DOHH2 (cell line): ENCODE data around the gene GADD45G.

Experiments
- H3F3A ChIP-seq: fragments of 200-600 bp; sonication (generic), shearing (Covaris generic); 2 replicates; pipeline ENCODE4 v1.6.0; 2016; ENCODE audit warnings: antibody characterized with exemption, mild to moderate bottlenecking; ENCODE audit not compliant: control insufficient read depth, insufficient read depth
- H3K27ac ChIP-seq: fragments of 200-600 bp; sonication (generic); 2 replicates; pipeline ENCODE4 v1.5.1; 2014; ENCODE audit warnings: low read depth, mild to moderate bottlenecking, low read length, moderate library complexity
- H3K27me3 ChIP-seq: fragments of 200-600 bp; sonication (generic); 2 replicates; pipeline ENCODE4 v1.6.1; 2014; ENCODE audit warnings: mild to moderate bottlenecking, low read length, mixed read lengths; ENCODE audit not compliant: control insufficient read depth
- H3K36me3 ChIP-seq: fragments of 200-600 bp; sonication (generic); 2 replicates; pipeline ENCODE4 v1.6.1; 2014; ENCODE audit warnings: mild to moderate bottlenecking, low read length, moderate library complexity, mixed read lengths; ENCODE audit not compliant: control insufficient read depth
- H3K4me1 ChIP-seq: fragments of 200-600 bp; sonication (generic); 2 replicates; pipeline ENCODE4 v1.6.1; 2014; ENCODE audit warnings: mild to moderate bottlenecking, low read length, mixed read lengths; ENCODE audit not compliant: control insufficient read depth
- H3K4me2 ChIP-seq: fragments of 200-600 bp; sonication (generic); 2 replicates; pipeline ENCODE4 v1.6.0; 2014; ENCODE audit warnings: mild to moderate bottlenecking, low read length, moderate library complexity
- H3K4me3 ChIP-seq: fragments of 200-600 bp; sonication (generic); 2 replicates; pipeline ENCODE4 v1.5.1; 2014; ENCODE audit warnings: mild to moderate bottlenecking, low read length, mixed read lengths
- H3K79me2 ChIP-seq: fragments of 200-600 bp; sonication (generic); 2 replicates; pipeline ENCODE4 v1.6.1; 2014; ENCODE audit warnings: mild to moderate bottlenecking, low read length, mixed read lengths; ENCODE audit not compliant: control insufficient read depth
- H3K9me2 ChIP-seq: fragments of 200-600 bp; sonication (generic); replicated peaks from 2 replicates; pipeline ENCODE4 v1.6.1; 2014; ENCODE audit warnings: mild to moderate bottlenecking, low read length, mixed read lengths; ENCODE audit not compliant: control insufficient read depth
- H3K9me3 ChIP-seq: fragments of 200-600 bp; sonication (generic); 2 replicates; pipeline ENCODE4 v1.6.1; 2014; ENCODE audit warnings: antibody characterized with exemption, low read length, mixed read lengths; ENCODE audit not compliant: control insufficient read depth, insufficient read depth
- H4K20me1 ChIP-seq: fragments of 200-600 bp; sonication (generic); 2 replicates; pipeline ENCODE4 v1.6.0; 2014; ENCODE audit warnings: low read depth, mild to moderate bottlenecking, antibody characterized with exemption, low read length, moderate library complexity; ENCODE audit not compliant: control insufficient read depth, insufficient read depth
- EZH2phosphoT487 ChIP-seq: fragments of 200-600 bp; sonication (generic); IDR thresholded peaks from 2 replicates; pipeline ENCODE4 v1.6.1; 2017; ENCODE audit warnings: borderline replicate concordance, mild to moderate bottlenecking, antibody characterized with exemption, low read length, moderate library complexity, mixed read lengths
- TF ChIP-seq, protein P1 (sequence below): fragments of 200-600 bp; sonication (generic); IDR thresholded peaks from one replicate; pipeline ENCODE4 v1.5.1; 2014; ENCODE audit warnings: antibody characterized with exemption, mild to moderate bottlenecking, low read depth, low read length; ENCODE audit not compliant: poor library complexity, severe bottlenecking

Gene GADD45G, protein sequence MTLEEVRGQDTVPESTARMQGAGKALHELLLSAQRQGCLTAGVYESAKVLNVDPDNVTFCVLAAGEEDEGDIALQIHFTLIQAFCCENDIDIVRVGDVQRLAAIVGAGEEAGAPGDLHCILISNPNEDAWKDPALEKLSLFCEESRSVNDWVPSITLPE

DNA sequence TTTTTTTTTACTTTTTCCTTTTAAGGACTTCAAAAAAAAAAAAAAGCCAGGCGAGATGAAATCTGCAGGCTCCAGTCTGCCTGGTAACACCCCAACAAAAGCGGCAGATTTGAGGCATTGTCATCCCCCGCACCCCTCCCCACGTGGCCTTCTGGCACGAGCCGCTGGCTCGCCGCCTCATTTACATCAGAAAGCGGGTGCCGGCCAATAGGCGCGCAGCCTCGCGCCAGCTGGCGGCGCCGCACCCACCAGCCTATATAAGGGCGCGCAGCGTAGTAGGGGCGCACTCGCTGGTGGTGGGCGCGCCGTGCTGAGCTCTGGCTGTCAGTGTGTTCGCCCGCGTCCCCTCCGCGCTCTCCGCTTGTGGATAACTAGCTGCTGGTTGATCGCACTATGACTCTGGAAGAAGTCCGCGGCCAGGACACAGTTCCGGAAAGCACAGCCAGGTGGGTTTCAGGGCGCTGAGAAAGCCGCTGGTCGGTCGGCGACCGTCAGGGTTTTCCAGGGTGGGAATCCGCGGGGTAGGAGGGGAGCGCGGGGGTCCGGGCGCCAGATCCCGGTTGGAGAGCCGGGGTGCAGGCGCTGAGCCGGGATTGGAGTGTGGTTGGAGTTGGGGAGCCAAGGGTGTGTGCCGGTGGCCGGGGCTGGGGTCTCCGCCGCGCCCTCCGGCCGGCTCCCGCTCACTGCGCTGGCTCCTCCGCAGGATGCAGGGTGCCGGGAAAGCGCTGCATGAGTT, at the start of gene GADD45G:
Gene GADD45G, plus strand, starts transcription at position 284 of the 736 bp plus-strand sequence. Its CDS starts 110 bp downstream, at position 394.
- peaks cover 55% of the 10 kb centered on the region for H3K27me3 ChIP-seq
- no peak for TF ChIP-seq EZH2phosphoT487

DNA sequence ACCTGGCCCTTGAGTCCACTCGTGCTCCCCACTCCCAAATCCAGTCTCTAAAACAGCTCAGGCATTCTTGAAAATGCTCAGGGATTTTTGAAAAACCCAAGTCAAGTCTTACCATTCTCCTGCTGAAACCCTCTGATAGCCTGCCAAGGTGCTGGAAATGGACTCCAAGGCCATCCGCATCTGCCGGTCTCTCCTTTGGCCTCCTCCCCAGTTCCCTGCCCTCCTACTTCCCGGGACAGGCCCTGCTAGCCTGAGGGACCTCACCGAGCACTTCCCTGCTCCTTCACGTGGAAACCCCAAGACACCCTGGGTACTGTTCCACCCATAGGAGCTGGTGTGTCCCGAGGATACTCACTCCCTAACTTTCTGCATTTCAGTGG, 49.8 kb upstream of the GADD45G start:
- Histone ChIP-seq H3K27me3 (peaks cover 51% of the 10 kb centered on the region), H3K36me3 (no peaks in the 10 kb centered on the region), H3K9me3 (no peaks in the 10 kb centered on the region), H3K79me2 (no peaks in the 10 kb centered on the region), H3F3A (no peaks in the 10 kb centered on the region), H3K9me2 (no peaks in the 10 kb centered on the region), H3K27ac (no peak overlapping the region), H4K20me1 (no peaks in the 10 kb centered on the region), H3K4me3 (no peak overlapping the region), H3K4me1 (no peaks in the 10 kb centered on the region), H3K4me2 (no peak overlapping the region)
- TF ChIP-seq EZH2phosphoT487 = no peak
- TF ChIP-seq, protein P1, sequence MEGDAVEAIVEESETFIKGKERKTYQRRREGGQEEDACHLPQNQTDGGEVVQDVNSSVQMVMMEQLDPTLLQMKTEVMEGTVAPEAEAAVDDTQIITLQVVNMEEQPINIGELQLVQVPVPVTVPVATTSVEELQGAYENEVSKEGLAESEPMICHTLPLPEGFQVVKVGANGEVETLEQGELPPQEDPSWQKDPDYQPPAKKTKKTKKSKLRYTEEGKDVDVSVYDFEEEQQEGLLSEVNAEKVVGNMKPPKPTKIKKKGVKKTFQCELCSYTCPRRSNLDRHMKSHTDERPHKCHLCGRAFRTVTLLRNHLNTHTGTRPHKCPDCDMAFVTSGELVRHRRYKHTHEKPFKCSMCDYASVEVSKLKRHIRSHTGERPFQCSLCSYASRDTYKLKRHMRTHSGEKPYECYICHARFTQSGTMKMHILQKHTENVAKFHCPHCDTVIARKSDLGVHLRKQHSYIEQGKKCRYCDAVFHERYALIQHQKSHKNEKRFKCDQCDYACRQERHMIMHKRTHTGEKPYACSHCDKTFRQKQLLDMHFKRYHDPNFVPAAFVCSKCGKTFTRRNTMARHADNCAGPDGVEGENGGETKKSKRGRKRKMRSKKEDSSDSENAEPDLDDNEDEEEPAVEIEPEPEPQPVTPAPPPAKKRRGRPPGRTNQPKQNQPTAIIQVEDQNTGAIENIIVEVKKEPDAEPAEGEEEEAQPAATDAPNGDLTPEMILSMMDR = no peak

More for the DNA sequence above, at the start of gene GADD45G:
- Histone ChIP-seq H3K9me2 (no peaks in the 10 kb centered on the region), H3K9me3 (no peaks in the 10 kb centered on the region), H3F3A (no peaks in the 10 kb centered on the region), H3K4me3 (no peak within 1 kb of the TSS), H3K36me3 (no peaks in the 10 kb centered on the region), H3K79me2 (no peaks in the 10 kb centered on the region), H3K4me1 (peaks cover 2% of the 10 kb centered on the region; the same call in 1 of the 2 replicates), H3K4me2 (no peak within 1 kb of the TSS), H4K20me1 (no peaks in the 10 kb centered on the region), H3K27ac (no peak within 1 kb of the TSS)

DNA sequence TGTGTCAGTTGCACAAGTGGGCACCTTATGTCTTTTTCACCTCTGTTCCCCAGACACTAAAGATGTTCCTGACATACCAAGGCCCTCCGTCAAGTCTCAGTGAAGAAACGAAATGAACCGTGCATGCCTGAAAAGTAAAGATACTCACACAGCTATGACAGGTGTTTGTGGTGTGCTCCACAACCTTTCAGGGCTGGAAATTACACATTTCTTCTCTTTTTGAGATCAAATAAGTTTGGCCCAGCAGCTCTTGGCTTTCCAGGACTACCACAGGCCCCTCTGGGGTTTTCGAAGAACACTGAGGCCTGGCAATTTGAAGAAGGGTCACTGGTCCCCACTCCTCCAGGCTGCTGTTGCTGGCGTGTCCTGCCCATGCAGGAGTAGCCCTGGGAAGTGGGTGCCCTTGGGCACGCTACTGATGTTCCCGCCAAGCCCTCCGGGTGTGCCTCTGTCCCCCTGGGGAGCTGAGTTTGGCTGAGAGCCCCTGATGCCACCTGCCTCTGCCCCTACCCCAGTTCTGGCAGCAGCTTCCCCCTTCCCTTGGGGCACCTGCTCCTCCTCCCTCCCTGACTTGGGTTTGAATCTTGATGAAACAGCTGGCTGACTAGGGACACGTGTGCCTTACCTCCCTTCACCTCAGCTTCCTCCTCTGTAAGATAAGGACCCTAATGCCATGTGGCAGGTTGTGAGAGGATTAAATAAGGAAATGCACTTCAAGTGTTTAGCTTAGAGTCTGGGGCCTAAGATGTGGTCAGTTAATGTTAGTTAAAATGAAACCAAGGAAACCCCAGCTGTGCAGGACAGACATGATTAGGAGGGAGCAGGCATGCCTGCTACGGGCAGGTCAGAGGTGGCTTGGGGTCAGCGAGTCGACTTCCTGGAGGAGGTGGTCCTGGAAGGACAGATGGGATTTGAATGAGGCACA, 49.1 kb upstream of the GADD45G start:
- Histone ChIP-seq H3K9me2 (no peaks in the 10 kb centered on the region), H3K27ac (no peak overlapping the region), H3K4me3 (no peak overlapping the region), H3K79me2 (no peaks in the 10 kb centered on the region), H3K27me3 (peaks cover 46% of the 10 kb centered on the region), H3K36me3 (no peaks in the 10 kb centered on the region), H3F3A (no peaks in the 10 kb centered on the region), H3K4me2 (no peak overlapping the region), H4K20me1 (no peaks in the 10 kb centered on the region), H3K4me1 (no peaks in the 10 kb centered on the region), H3K9me3 (no peaks in the 10 kb centered on the region)
- TF ChIP-seq, protein P1 = no peak
- no peak for TF ChIP-seq EZH2phosphoT487
